Erythroblast (primary cell): ENCODE data around the gene VIPR1.

Source experiments
- DNase-seq, 2 experiments: peaks; one replicate each; lab custom pipeline; 2025; lab: John Stamatoyannopoulos, UW
- GATA1 ChIP-seq: IDR thresholded peaks from 2 replicates; pipeline ENCODE4 v1.6.1; 2011; ENCODE audit warnings: low read depth, mild to moderate bottlenecking, control low read depth, low read length, moderate library complexity
- POLR2A ChIP-seq: IDR thresholded peaks from 2 replicates; pipeline ENCODE4 v1.6.1; 2011; ENCODE audit warnings: mild to moderate bottlenecking, low read length

VIPR1 gene

GRCh38 chr3:42500909-42501308, 1.5 kb upstream of the VIPR1 start:
- TF ChIP-seq POLR2A (no peak), GATA1 (no peak)
- no peak for DNase-seq

- TF ChIP-seq POLR2A (no peak), GATA1 (no peak)
- peak in 1 of 2 experiments; percentile 34 for DNase-seq
Observed at GRCh38 chr3:42501321-42501680, 1.1 kb upstream of the VIPR1 start.

- TF ChIP-seq GATA1 (no peak), POLR2A (no peak)
- DNase-seq = peak; percentile 44 to 45
Observed at GRCh38 chr3:42501681-42502428, 588 bp upstream of the VIPR1 start.

GRCh38 chr3:42503251-42503924, 945 bp downstream of the VIPR1 start:
- TF ChIP-seq GATA1 = no peak
- no peak for TF ChIP-seq POLR2A
- DNase-seq = no peak

- no peak for DNase-seq
- TF ChIP-seq POLR2A = no peak
- TF ChIP-seq GATA1 = no peak
Observed at GRCh38 chr3:42503957-42504333, 1.5 kb downstream of the VIPR1 start.

GRCh38 chr3:42504334-42505127, 2.1 kb downstream of the VIPR1 start:
- TF ChIP-seq POLR2A (no peak), GATA1 (no peak)
- no peak for DNase-seq

GRCh38 chr3:42505128-42505848, 2.8 kb downstream of the VIPR1 start:
- no peak for TF ChIP-seq POLR2A
- no peak for DNase-seq

- no peak for DNase-seq
- TF ChIP-seq POLR2A (no peak), GATA1 (no peak)
Observed at GRCh38 chr3:42505849-42506410, 3.5 kb downstream of the VIPR1 start.

- no peak for TF ChIP-seq POLR2A
- no peak for TF ChIP-seq GATA1
- DNase-seq = no peak
Observed at GRCh38 chr3:42507252-42507651, 4.8 kb downstream of the VIPR1 start.

- TF ChIP-seq GATA1 = no peak
- no peak for TF ChIP-seq POLR2A
- DNase-seq = no peak
Observed at GRCh38 chr3:42507761-42508335, 5.4 kb downstream of the VIPR1 start.

GRCh38 chr3:42508562-42508961, 6.1 kb downstream of the VIPR1 start:
- no peak for DNase-seq
- TF ChIP-seq POLR2A = no peak
- TF ChIP-seq GATA1 = no peak

GRCh38 chr3:42509111-42509510, 6.7 kb downstream of the VIPR1 start:
- TF ChIP-seq POLR2A (no peak), GATA1 (no peak)
- no peak for DNase-seq

- DNase-seq = no peak
- no peak for TF ChIP-seq GATA1
- no peak for TF ChIP-seq POLR2A
Observed at GRCh38 chr3:42510325-42510724, 7.9 kb downstream of the VIPR1 start.

- TF ChIP-seq POLR2A = no peak
- DNase-seq = no peak
Observed at GRCh38 chr3:42511201-42511600, 8.8 kb downstream of the VIPR1 start.
